ENCODE data around the gene ADRB1.

The ADRB1 gene

DNA sequence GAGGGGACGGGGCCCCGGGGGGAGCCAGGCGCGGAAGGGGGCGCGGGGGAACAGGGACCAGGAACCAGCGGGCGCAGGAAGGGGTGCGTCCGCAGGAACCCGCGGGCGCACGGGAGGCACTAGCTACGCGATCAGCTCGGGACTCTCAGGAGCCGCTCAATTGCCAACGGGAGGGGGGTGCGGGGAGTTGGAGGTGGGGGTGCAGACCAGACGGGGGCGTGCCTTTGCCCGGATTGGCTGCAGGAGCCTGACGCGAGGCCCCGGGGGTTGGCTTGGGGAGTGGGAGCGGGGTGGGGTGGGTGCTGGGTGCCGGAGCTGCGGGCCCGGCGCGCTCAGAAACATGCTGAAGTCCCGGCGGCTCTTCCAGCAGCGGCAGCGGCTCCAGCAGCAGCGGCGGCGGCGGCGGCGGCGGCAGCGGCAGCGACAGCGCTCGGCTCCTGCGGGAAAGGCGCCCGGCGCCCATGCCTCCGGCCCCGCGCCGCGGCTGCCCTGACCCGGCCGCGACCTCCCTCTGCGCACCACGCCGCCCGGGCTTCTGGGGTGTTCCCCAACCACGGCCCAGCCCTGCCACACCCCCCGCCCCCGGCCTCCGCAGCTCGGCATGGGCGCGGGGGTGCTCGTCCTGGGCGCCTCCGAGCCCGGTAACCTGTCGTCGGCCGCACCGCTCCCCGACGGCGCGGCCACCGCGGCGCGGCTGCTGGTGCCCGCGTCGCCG is at the start of gene ADRB1:
Gene ADRB1 (plus strand): TSS at position 335 of the 715 bp plus-strand sequence. CDS start 267 bp downstream, at position 602.
- no peak for DNase-seq

DNA sequence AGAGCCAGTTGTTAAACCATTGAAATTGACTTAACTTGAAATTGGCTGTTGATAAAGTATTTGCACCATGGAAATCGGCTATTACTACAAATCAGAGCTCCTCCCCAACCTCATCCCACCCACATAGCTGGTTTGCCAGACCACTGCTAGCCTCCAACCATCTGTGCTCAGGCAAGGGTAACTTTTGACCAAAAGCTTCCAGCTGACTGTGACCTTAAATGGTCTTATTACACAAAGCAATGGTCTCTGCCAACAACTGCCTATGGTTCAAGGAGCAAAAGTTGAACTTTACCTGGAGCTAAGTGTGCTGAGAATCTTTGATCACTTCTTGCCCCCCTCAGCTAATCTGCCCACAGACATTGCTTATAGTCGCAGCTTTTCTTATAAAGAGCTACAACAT is 48.5 kb upstream of the ADRB1 start:
- DNase-seq: no peak

DNA sequence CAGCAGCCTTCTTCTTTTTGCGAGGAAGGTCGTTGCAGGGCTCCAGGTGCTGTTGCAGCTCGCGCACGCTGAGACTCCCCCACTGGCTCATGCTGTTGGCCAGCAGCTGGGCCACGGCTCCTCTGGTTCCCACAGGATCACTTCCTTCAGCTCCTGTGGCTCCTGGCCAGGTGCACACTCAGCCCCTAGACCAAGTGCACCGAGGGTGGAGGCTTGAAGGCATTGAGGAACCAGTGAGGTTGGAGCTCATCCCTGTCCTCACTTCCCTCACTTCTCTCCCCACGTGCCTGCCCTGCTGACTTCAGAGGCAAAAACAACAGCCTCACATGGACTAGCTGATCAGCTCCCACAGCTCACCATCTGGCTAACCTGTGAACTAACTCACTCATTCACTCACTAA is 46.2 kb upstream of the ADRB1 start:
- DNase-seq: no peak

DNA sequence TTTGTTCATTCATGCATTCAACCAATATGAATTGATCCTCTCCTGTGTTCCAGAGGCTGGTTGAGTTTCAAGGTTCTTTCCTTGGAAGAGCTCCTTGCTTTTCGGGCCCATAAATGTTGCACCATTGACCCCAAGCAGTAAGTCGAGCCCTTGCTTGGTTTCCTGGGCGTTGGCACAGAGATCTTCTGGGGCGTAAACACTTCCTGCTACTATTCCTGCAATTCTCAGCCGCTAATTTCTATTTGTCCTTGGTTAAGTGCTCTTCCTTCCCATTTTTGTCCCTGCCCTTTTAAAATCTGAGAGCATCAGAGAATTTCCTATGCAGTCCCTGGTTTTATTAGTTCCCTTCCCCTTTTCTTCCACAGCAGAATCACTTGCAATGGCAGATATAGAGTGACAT is 44.1 kb upstream of the ADRB1 start:
- DNase-seq: no peak

DNA sequence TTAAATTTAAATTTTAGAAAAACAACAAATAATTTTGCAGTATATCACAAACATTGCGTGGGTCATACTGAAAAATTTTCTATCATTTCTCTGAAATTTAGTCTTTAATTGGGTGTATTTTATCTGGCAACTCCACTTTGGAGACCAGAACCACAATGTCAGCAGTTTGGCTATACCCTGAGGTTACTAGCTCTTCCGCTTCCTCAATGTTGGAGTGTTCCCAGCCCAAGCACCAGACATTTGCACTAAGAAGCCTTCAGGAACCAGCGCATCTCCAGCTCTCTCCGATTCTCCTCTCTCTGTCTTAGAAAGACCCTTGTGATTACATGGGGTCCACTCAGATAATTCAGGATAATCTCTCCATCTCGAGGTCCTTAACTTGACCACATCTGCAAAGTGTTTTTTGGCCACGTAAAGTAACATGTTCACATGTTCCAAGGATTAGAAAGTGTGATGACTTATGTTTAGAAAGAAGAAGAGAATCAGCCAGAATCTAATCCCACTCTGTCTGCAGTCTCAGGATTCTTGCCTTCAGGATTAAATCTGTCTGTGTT is 43.1 kb upstream of the ADRB1 start:
- DNase-seq: no peak

DNA sequence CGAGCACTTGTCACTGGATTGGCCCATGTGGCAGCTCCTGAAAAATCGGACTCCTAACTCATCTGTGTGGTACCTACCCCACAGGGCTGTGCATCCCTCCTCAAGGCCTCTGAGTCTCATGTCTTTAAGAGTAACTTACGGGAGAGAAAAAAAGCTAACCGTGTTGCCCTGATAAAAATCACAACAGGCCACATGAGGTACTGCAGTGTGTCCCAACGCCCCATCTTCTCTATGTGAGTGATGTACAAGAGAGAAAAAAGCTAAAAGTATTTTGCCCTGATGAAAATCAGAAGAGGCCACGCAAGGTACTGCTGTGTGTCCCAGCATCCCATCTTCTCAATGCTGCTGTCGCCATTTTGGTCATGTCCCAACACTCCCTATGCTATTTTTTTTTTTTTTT is 41.2 kb upstream of the ADRB1 start:
- no peak for DNase-seq

DNA sequence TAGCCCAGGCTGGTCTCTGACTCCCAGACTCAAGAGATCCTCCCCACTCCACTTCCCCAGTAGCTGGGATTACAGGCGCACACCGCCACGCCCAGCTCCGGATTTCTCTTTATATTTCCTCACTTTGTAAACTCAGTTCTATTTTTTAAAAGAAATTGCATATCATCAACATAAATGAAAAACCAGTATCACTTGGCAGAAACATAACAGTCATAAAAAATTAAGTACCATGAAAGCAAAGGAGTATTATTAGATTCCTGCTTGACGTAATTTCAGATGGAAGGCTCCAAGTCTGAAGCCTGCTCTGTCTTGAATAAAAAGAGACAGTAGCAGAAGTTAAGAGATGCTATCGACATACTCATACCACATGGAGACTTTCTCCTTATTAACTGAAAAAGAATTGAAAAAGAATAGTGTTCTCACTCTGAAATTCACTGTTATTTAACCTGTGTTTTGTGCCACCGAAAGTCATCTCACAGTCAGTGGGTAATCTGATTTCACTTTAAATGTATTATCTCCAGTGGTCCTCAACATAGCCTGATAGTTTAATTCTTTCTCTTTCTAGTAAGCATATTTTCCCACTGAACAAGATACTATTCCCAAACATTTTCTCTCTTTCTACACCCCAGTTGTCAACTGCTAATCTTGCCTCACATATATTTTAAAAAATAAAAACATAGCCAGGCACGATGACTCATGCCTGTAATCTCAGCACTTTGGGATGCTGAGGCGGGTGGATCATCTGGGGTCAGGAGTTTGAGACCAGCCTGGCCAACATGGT is 40.3 kb upstream of the ADRB1 start:
- DNase-seq: no peak

DNA sequence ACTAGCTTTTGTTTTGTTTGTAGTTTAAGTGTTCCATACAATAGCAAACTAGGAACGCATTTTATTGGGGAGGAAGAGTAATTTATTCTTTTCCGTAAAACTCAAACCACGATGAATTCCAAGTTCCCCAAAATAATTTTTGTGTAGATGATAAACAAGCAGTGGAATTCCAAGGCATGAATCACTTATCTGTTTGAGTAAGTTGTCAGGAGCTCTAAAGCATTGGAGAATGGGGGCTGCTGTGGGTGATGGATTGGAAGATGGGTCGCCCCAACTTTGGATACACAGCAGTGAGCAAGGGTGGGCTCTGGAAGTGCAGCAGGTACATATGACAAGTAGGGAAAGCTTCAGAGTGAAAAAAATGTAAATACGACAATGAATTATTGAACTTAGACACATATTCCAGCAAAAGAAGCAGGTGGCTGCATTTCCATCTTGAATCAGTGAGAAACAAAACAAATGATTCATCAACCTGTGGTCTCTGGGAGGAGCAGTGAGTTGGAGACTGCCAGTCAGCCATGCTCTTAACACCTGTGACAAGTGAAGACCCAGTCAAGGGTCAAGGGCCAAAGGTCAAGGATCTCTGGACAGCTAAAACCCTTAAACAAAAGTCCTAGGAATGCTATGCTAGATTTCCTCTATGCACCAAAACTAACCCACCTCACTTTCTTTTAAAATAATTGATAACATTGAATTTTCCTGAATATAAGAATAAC is 34.2 kb upstream of the ADRB1 start:
- no peak for DNase-seq

DNA sequence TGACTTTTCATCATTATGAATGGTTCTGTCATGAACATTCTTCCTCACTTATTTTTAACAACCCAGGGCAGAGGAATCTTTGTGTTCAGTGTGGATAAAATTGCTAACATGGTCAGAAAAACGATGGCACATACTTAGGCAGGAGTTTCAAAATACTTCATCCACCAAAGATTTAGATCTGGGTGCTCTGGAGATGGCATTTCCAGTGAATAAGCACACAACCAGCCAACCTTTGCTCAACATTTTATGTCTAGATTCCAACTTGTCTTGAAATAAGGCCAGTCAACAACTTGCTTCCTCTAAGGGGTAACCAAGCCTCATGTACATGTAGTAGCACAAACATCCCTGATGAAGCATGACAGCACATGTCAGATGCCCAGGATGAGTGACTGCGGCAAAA is 33.4 kb upstream of the ADRB1 start:
- DNase-seq: no peak

DNA sequence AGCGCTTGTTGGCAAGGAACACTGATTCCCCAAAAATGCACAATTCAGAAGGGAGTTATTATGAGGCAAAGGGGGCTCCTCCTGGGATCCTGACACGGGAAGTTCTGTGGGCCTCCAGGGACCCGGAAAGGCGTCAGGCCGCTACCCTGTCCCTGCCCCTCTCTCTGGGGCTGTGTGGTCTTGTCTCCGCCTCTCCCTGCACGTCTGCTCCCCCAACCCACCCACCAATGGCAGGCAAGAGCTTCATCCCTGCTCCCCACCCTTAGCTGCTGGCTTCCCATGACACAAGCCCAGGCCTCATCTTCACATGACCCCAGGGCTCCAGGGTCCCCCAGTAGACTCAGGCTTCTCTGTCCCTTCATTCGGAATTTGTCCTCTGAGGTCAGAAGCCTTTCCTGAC is 31.0 kb upstream of the ADRB1 start:
- no peak for DNase-seq

DNA sequence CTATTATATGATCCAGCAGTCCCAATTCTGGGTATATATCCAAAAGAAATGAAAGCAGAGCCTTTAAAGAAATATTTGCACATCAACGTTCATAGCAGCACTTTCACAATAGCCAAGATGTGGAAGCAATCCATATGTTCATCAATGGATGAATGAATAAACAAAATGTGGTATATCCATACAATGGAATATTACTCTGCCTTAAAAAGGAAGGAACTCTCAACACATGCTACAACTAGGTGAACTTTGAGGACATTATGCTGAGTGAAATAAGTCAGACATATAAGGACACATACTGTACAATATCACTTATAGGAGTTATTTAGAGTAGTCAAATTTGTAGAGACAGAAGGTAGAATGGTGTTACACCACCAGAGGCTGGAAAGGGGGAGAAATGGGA is 28.0 kb upstream of the ADRB1 start:
- DNase-seq: no peak

DNA sequence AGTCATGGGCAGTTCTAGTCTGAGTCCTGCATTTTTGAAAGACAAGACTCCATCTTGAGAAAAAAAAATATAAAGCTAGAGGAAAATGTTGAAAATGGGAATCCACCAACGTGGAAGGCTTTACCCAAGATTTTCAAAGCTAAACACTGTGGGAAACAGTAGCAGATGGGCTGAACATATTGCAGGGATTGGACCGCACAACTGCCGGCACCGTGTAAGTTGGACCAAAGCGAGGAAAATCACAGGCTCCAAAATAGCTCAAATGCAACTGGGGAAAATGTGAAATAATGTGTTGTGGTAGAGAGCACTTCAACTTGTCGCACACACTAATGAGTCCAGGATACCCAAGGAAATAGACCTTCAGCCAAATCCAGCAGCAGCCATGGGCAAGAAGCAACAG is 26.4 kb upstream of the ADRB1 start:
- no peak for DNase-seq

DNA sequence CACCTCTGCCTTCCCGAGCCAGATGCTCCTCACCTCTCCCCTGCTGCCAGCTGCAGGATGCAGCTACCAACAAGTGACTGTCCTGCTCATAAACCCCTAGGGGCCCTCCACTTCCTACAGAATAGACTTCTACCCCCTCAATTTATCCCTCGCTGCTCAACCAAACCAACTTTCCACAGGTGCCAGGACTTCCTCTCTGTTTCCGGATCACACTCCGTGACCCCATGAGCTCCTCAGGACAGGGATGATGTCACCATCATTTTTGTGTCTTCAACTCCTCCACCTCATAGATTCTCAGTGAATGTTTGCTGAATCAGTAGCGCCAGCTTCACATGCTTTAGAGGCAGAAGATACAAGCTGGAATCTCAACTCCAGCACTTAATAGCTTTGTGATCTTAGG is 25.8 kb upstream of the ADRB1 start:
- no peak for DNase-seq

DNA sequence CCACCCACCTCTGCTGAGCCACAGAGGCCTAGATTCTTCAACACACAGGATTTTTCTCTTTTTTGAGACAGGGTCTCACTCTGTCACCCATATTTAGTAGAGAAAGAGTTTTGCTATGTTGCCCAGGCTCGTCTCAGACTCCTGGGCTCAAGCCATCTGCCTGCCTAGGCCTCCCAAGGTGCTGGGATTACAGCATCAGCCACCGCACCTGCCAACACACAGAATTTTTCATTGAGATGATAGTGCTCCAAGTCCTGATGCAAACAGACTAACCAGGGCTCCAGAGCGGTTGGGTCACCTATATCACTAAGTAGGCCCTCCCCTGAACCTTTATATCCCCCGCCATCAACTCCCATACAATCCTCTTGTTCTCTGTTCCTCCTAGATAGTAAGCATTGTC is 24.4 kb upstream of the ADRB1 start:
- DNase-seq: no peak

DNA sequence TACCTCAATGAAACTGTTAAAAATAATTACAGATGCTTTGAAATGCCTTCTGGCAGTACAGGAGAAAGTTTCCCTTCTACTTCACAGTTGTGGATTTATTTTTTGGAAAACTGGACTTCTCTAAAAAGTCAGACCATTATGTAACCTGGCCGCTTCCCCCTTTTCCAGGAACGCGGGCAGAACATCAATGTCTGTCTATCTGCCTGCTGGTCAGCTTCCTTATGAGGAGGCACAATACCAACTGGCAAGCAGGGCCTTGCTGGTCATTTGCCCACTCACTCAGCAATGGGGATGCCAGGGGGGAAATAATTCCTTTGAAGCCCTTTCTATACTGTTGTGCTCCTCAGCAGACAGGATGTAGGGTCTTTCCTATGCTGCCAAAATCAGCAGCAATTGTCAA is 22.5 kb upstream of the ADRB1 start:
- no peak for DNase-seq

DNA sequence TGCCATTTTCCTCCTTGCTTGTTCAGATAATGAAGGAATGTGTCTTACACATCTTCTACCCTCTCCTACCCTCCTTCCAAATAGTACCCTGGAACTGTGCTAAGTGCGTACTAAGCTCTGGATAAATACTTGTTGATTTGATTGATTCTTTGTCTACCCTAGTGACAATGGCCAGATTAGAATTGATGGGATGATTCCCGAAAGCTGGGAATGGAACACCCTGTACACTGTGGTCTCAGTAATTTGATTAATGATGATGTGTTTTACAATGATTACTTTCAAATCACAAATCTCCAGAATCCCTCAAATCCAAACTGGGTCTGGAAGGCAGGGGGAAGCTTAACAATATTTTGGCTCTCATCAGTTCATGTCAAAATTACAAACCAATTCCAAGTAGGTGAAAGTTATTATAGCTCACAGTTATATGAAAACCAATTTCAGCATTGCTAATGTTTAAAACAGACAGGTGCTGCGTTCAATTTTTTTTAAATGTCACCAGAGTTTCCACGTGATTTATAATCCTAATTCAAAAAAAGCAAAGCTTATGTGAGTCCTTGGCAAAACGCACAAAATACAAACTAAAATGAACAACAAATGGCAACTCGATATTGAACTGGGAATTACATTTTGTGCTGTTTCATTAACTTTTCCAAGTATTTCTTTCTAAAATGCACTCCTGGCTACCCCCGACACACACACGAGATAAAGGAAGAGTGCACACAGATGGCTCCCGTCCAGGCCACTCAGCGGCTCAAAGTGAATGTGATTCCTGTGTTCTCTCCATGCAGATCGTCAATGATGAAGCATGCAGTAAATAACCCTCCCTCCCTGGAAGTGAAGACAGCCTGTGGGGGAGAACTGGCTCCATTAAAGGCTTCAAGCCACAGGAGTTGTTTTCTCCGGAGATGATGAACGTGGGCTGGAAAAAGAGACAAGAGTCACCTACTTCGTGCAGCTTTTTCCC is 21.7 kb upstream of the ADRB1 start:
- DNase-seq: no peak

DNA sequence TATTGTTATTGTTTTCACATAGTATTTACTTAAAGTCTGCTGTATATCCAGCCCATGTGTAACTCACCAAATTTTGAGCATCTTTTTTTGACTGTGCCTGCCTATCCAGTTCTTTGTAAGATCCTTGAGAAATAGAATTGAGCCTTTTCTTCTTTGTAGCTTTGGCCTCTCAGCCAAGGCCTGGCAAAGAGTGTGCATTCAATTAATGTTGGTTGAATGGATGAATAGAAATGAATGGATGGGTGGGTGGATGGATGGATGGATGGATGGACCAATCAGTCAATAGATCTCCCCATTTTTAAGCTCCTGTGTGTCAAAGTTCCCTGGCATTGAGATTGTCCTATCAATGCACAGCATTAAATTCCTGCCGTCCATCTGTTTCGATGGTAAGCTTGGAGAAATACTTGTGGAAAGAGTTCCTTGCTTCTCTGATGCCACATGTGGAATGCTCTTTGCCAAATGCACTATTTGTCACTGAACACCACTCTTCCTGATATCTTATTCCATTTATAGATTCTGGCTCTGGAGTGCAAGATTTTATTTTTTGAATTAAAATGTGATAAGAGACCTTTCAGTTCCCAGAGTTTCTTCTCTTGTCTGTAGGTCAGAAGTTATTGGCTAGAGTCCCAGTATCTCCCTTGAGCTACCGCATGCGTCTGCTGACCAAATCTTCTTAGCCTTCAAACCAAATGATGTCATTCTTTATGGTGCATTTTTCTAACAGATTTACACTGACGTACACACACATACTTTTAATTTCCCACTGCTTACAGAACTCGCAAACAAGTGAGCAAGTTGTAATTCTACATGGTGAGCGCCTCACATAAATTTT is 20.7 kb upstream of the ADRB1 start:
- DNase-seq: no peak

DNA sequence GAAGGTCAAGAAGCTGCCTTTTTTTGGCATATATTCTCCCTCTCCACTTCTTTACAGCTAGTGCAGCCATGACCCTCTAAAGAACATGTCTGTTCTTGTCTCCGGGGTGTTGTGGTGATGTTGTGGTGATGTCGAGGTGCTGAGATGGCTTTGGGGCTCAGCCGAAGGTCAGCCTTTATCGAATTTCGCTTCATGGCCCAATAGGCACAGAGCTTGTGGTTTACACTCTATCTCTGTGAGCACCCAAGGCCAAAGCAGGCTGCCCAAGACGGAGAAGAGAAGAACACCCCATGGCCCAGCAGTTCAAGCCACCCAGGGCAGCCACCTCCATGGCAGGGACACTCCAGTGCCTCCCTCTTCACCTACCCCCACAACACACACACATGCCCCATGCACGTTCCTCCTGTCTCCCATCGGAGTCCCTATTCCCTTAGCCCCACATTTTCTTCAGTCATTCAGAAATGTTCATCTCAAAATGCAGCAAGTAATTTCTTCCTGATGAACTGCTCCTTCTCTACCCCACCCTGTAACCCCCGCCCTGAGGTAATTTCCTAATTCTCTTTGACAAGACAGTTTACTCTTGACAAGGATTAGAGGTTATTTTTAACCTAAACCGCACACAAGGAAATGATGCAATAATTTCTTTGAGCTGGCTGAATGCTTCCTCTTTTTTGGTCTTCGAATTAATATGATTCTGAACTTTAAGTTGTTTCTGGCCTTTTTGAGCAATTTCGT is 18.6 kb upstream of the ADRB1 start:
- no peak for DNase-seq

DNA sequence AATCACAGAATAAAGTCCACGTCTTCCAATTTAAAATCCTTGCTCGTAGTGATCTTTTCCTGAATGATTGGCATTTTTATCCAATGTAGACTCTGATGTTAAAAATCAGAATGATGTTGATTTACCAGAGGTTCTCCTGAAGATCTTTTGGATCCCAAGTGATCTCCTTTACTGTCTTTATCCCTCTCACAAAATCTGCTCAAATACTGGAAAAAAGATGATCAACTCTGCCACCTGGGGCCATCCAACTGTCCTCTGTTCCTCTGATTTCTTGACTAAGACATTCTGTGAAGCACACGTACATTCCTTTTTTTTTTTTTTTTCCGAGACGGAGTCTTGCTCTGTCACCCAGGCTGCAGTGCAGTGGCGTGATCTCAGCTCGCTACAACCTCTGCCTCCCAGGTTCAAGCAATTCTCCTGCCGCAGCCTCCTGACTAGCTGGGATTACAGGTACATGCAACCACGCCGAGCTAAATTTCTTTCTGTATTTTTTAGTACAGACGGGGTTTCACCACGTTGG is 18.0 kb upstream of the ADRB1 start:
- DNase-seq: no peak

Measured in NCI-H2029 treated with DMSO at 0.1 percent for 48 hours (cell line).